Activated B cell treated with CpG ODN at 0.5 μM for 24 hours (primary cell): ENCODE results near the gene KRTAP1-1. TPM values are rescaled to one million over a fixed set of nuclear protein-coding genes. Genes with fewer than 3 reads are reported as not detected.
"Not testable (repeated sequence)": the region's sequence is repeated elsewhere in the genome, so short reads cannot be mapped to it uniquely, and the experiment has no call there.

Experiments
- ATAC-seq: fragments of 200-7000 bp; cut with Tn5 transposase; one replicate; pipeline ENCODE4 v1.10.0; 2021; ENCODE audit warnings: low read depth, mild to moderate bottlenecking, moderate library complexity
- CTCF ChIA-PET: fragments of 350-600 bp; sonication (Branson Sonifier 250); formaldehyde crosslinking; loops from one replicate; lab custom pipeline; 2021; ENCODE audit warnings: antibody characterized with exemption; lab: Charles Lee
- POLR2A ChIA-PET: fragments of 350-600 bp; sonication (Branson Sonifier 250); formaldehyde crosslinking; loops from one replicate; lab custom pipeline; 2021; ENCODE audit warnings: antibody characterized with exemption; lab: Charles Lee
- DNase-seq: peaks from one replicate; pipeline ENCODE4 v3.0.0; 2022
- H3K27ac Mint-ChIP-seq: one replicate; pipeline ENCODE4 v1.8.0; 2020; ENCODE audit warnings: mixed read lengths
- H3K27me3 Mint-ChIP-seq: one replicate; pipeline ENCODE4 v1.8.0; 2021; ENCODE audit warnings: mixed read lengths
- H3K36me3 Mint-ChIP-seq: one replicate; pipeline ENCODE4 v1.8.0; 2021; ENCODE audit warnings: low read depth, mixed read lengths
- H3K4me1 Mint-ChIP-seq: one replicate; pipeline ENCODE4 v1.8.0; 2021; ENCODE audit warnings: mixed read lengths
- H3K4me3 Mint-ChIP-seq: one replicate; pipeline ENCODE4 v1.8.0; 2020; ENCODE audit warnings: mild to moderate bottlenecking, mixed read lengths
- H3K9me3 Mint-ChIP-seq: one replicate; pipeline ENCODE4 v1.8.0; 2020; ENCODE audit warnings: mixed read lengths
- intact Hi-C: fragments of 100-400 bp; cut with micrococcal nuclease; formaldehyde crosslinking; loops from one replicate; pipeline ENCODE4 v1.15.1; 2024
- total RNA-seq: library from RNA; stranded (reverse); gene quantifications from 2 replicates; pipeline ENCODE4 v1.2.3, GENCODE V29; 2022
- TF ChIP-seq, protein P1 (sequence below): fragments of 200-600 bp; IDR thresholded peaks from one replicate; pipeline ENCODE4 v1.8.0; 2022; ENCODE audit warnings: antibody characterized with exemption, mild to moderate bottlenecking

Gene KRTAP1-1
- total RNA-seq, 1 donor from 2014 or later = not detected

DNA sequence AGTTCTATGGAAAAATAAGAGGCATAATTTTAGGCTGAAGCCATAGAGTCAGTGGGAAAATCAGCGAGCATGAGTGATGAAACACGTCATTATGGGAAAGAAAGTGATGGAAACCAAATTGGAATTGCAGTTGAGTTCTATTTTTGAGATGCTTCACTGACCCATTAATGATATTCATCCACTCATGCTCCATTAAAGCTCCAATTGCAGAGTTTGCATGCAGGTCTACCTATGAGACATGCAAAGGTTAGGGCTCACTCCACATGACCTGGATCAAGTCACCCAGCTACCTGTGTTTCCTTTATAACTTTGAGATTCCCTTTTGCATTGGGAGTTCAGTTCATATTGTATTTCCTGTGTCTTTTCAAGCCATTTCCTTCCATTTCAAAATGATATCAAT is 32.4 kb upstream of the KRTAP1-1 start:
- H3K4me3 Mint-ChIP-seq = no peak overlapping the region
- no peak for DNase-seq
- ChIA-PET CTCF (no interaction called here), POLR2A (no interaction called here)
- TF ChIP-seq, protein P1, sequence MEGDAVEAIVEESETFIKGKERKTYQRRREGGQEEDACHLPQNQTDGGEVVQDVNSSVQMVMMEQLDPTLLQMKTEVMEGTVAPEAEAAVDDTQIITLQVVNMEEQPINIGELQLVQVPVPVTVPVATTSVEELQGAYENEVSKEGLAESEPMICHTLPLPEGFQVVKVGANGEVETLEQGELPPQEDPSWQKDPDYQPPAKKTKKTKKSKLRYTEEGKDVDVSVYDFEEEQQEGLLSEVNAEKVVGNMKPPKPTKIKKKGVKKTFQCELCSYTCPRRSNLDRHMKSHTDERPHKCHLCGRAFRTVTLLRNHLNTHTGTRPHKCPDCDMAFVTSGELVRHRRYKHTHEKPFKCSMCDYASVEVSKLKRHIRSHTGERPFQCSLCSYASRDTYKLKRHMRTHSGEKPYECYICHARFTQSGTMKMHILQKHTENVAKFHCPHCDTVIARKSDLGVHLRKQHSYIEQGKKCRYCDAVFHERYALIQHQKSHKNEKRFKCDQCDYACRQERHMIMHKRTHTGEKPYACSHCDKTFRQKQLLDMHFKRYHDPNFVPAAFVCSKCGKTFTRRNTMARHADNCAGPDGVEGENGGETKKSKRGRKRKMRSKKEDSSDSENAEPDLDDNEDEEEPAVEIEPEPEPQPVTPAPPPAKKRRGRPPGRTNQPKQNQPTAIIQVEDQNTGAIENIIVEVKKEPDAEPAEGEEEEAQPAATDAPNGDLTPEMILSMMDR = no peak
- no peaks in the 10 kb centered on the region for H3K9me3 Mint-ChIP-seq
- intact Hi-C loops = no loop called here
- no peaks in the 10 kb centered on the region for H3K36me3 Mint-ChIP-seq
- H3K4me1 Mint-ChIP-seq = no peaks in the 10 kb centered on the region
- no peak for ATAC-seq
- H3K27me3 Mint-ChIP-seq = peaks cover 15% of the 10 kb centered on the region
- no peak overlapping the region for H3K27ac Mint-ChIP-seq

DNA sequence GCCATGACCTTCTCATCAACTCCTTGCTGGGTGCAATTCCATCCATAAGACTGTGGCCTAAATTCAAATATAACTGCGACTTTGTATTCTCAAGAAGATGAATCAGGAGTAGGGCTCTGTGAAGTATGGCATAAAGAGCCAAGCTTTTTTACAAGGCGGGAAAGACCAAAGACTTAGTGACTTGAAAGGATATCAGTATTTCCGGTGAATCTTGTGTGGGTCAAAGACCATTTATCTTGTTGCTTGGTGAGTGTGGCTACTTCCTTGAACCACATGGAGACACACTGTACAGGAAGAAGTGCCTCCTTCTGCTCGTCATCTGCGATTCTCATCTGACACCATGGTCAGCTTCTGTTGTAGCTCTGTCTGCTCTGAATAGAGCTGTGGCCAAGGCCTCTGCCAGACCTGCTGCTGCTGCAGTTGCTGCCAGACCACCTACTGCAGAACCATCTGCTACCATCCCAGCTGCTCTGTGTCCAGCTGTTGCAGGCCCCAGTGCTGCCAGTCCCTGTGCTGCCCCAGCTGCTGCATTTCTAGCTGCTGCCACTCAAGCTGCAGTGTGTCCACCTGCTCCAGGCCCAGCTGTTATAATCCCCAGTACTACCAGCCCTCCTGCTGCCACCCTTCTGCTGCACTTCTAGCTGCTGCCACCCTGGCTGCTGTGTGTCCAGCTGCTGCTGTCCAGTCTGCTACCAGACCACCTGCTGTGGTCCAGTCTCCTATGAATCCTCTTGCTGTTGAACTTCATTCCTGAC is 30.5 kb upstream of the KRTAP1-1 start:
- intact Hi-C loops = no loop called here
- Mint-ChIP-seq H3K9me3 (no peaks in the 10 kb centered on the region), H3K4me1 (no peaks in the 10 kb centered on the region), H3K4me3 (no peak overlapping the region), H3K36me3 (no peaks in the 10 kb centered on the region), H3K27ac (no peak overlapping the region), H3K27me3 (peaks cover 11% of the 10 kb centered on the region)
- DNase-seq (no peak), ATAC-seq (no peak)
- ChIA-PET CTCF (no interaction called here), POLR2A (no interaction called here)
- TF ChIP-seq, protein P1 = no peak

DNA sequence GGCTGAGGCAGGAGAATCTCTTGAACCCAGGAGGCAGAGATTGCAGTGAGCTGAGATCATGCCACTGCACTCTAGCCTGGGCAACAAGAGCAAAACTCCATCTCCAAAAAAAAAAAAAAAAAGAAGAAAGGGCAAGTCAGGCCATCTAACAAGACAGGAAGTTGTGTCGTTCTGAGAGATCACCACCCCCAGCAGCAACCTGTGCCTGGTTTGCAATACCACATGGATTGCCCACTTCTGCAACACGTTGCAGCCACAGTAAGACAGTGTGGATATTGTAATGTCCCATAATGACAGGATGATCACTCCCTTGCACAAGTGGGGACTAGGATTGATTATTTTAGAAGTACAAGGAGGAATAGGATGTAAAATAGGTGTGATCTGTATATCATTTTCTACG is 27.8 kb upstream of the KRTAP1-1 start:
- DNase-seq (no peak), ATAC-seq (no peak)
- TF ChIP-seq, protein P1 = no peak
- intact Hi-C loops = no loop called here
- POLR2A ChIA-PET = no interaction called here
- CTCF ChIA-PET = no interaction called here
- Mint-ChIP-seq H3K4me1 (no peaks in the 10 kb centered on the region), H3K27me3 (peaks cover 4% of the 10 kb centered on the region), H3K36me3 (no peaks in the 10 kb centered on the region), H3K9me3 (no peaks in the 10 kb centered on the region), H3K4me3 (no peak overlapping the region), H3K27ac (no peak overlapping the region)

DNA sequence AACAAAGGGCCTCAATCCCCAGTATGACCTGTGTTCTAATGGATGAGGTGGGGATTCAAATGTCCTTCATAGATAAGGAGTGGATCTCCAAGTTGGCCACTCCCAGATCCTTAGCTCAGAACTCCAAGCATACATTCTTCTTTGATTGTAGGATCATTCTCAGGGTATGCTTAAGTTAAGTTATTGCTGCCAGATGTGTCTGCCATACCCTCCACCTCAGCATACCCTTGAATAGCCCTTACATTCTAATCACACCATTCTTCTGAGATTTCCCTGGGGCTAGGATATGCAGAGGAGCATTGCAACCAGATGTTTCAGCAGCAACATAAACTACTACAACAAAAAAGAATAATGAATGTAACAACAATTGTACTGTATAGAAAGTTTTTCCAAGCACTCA is 26.0 kb upstream of the KRTAP1-1 start:
- intact Hi-C loops = no loop called here
- no peaks in the 10 kb centered on the region for H3K4me1 Mint-ChIP-seq
- ChIA-PET CTCF (no interaction called here), POLR2A (no interaction called here)
- H3K36me3 Mint-ChIP-seq = no peaks in the 10 kb centered on the region
- no peak for DNase-seq
- no peaks in the 10 kb centered on the region for H3K9me3 Mint-ChIP-seq
- peaks cover 4% of the 10 kb centered on the region for H3K27me3 Mint-ChIP-seq
- no peak for ATAC-seq
- H3K27ac Mint-ChIP-seq = no peak overlapping the region
- TF ChIP-seq, protein P1 = no peak
- no peak overlapping the region for H3K4me3 Mint-ChIP-seq

DNA sequence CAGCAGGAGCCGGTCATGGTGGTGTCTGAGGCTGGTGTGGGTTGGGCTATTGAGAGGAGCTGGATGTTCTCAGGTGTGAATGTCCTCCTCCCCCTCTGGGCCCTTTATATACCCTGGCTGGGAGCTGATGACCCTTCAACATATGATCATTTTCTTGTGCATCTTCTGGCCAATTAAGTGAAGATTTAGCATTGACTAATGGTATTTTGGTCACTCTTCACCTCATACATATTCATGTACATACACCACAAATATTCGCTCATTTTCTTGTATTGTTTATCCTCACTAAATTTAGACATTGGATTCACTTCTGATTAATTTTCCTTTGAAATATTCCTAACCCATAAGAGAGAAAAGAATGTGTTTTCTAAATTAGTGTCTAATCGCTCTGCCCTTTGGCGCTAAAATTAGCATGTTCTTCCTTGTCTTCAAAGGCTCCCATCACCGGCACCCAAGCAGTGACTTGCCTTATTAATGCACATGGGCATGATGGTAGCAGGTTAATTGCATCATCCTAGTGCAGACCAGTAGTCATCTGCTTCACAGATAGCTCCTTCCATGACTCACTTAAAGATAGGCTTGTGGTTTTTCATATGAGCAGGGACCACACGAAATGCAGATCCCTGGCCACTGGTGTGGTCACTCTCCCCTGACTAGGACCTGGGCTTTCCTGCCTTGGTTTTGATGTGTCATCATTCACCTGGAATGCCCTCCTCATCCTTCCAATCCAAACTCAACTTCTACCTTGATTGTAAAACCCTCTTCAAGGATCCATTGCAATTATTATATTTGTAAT is 24.8 kb upstream of the KRTAP1-1 start, which contains the start of gene KRTAP2-4:
KRTAP2-4 (minus strand) TSS at position 51 of the 796 bp plus-strand sequence; CDS start at position 17, 34 bp downstream.
- ATAC-seq = no peak
- H3K27ac Mint-ChIP-seq = no peak within 1 kb of the TSS
- intact Hi-C loops = no loop called here
- ChIA-PET POLR2A (no interaction called here), CTCF (no interaction called here)
- no peak for DNase-seq
- H3K4me3 Mint-ChIP-seq = no peak within 1 kb of the TSS
- no peaks in the 10 kb centered on the region for H3K4me1 Mint-ChIP-seq
- H3K27me3 Mint-ChIP-seq = peaks cover 7% of the 10 kb centered on the region
- TF ChIP-seq, protein P1 = no peak
- no peaks in the 10 kb centered on the region for H3K9me3 Mint-ChIP-seq
- H3K36me3 Mint-ChIP-seq = no peaks in the 10 kb centered on the region

DNA sequence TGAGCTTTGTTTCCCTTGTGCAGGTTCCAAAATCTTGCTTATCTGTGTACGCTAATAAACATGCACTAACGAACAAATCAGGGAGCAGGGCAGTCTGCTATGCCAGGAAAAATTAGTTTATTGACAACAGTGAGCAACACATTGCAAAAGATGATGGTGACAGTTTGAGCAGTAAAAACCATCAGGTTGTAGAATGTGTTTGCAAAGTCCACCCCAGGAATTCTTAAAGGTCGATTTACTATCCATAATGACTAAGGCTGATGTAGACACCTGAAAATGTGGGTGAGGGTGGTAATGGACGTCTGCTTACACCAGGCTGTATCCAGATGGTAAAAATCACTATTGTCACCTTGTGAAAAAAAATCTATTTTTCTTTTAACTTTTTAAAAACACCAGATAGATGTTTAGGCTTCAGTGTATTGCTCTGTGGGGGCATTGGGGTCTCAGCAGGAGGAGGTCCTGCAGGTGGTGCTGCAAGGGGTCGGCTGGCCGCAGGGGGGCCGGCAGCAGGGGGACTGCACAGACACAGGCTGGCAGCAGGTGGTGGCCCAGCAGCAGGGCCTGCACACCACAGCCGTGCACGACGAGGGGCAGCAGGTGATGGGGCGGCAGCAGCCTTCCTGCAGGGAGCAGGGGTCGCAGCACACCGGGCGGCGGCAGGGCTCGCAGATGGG is 23.9 kb upstream of the KRTAP1-1 start:
- H3K9me3 Mint-ChIP-seq, DNase-seq, ATAC-seq, POLR2A ChIA-PET, intact Hi-C loops, H3K4me1 Mint-ChIP-seq, H3K4me3 Mint-ChIP-seq, CTCF ChIA-PET, H3K36me3 Mint-ChIP-seq, H3K27ac Mint-ChIP-seq: not testable (repeated sequence)
- H3K27me3 Mint-ChIP-seq = peaks cover 14% of the 10 kb centered on the region
